ENCODE results near the gene TUFT1. TPM values are rescaled to one million over a fixed set of nuclear protein-coding genes. Genes with fewer than 3 reads are reported as not detected.

Gene TUFT1
- total and polyA plus RNA-seq, 8 donors, result 5.6 to 16.8 (median 8.6) TPM

DNA sequence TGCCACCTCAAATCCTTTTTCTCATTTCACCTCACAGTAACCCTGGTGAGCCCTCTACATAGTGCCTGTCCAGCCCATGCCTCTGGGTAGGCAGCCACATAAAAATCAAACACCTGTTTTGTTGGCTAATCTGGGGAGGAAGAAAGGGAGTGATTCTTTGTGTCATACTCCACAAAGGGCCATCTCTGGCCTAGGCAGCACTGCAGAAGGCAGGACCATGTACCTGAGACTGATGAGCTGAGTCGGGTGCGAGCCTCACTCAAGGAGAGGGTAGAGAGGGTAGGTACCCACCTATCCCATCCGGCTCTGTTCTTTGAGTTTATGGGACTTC lies 7.8 kb downstream of the TUFT1 start:
- DNase-seq (no peak), ATAC-seq (no peak)
- no peak overlapping the region for H3K27ac ChIP-seq
- intact Hi-C loops (cut with DNase I), result no loop called here
- H3K9me3 ChIP-seq, result no peaks in the 10 kb centered on the region
- no peaks in the 10 kb centered on the region for H3K27me3 ChIP-seq
- H3K4me1 ChIP-seq, result peaks cover 6 to 12% of the 10 kb centered on the region in 2 donors
- TF ChIP-seq, protein P1, sequence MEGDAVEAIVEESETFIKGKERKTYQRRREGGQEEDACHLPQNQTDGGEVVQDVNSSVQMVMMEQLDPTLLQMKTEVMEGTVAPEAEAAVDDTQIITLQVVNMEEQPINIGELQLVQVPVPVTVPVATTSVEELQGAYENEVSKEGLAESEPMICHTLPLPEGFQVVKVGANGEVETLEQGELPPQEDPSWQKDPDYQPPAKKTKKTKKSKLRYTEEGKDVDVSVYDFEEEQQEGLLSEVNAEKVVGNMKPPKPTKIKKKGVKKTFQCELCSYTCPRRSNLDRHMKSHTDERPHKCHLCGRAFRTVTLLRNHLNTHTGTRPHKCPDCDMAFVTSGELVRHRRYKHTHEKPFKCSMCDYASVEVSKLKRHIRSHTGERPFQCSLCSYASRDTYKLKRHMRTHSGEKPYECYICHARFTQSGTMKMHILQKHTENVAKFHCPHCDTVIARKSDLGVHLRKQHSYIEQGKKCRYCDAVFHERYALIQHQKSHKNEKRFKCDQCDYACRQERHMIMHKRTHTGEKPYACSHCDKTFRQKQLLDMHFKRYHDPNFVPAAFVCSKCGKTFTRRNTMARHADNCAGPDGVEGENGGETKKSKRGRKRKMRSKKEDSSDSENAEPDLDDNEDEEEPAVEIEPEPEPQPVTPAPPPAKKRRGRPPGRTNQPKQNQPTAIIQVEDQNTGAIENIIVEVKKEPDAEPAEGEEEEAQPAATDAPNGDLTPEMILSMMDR (IDR thresholded peaks at IDR 0.05), result no peak
- no peaks in the 10 kb centered on the region for H3K36me3 ChIP-seq
- no peak overlapping the region for H3K4me3 ChIP-seq

DNA sequence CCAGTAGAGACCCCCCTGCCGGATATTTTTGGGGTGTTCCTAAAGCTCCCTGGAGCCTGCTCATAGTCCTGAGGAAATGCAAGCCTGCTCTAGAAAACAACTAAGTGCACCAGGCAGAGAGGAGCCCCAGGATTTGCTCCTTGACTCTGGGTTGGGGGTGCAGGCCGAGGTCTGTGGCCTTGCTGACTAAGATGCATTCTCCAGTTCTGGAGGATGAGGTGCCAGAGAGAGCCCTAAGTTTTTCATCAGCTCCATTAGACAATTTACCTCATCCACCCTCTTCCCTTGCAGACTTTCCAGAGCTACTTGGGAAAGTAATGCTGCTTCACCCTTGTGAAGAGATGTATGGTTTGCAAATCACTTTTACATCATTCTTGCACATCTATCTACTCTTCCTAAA lies 9.1 kb downstream of the TUFT1 start:
- no peaks in the 10 kb centered on the region for H3K9me3 ChIP-seq
- H3K27me3 ChIP-seq, result no peaks in the 10 kb centered on the region
- DNase-seq, result no peak
- ATAC-seq, result no peak
- no peaks in the 10 kb centered on the region for H3K36me3 ChIP-seq
- no peak overlapping the region for H3K27ac ChIP-seq
- no peak overlapping the region for H3K4me3 ChIP-seq
- peaks cover 6 to 12% of the 10 kb centered on the region in 2 donors for H3K4me1 ChIP-seq
- TF ChIP-seq, protein P1 (IDR thresholded peaks at IDR 0.05), result no peak
- intact Hi-C loops (cut with DNase I), result no loop called here

DNA sequence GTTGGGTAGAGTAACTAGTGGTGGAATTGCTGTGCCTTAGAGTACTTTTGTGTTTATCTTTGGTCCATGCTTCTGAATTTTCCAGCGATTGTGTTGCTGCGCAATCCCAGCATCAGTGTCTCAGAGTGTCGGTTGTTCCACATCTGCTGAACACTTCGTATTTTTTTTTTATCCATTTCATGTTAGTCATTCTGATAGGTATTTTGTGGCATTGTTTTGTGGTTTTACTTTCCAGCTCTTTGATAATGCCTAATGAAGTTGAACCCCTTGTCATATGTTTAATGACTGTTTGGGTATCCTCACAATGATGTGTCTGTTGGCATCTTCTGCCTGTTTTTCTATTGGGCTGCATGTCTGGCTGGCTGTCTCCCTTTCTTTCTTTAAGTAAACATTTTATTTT lies 13.6 kb downstream of the TUFT1 start:
- DNase-seq, result no peak
- Histone ChIP-seq H3K27me3 (no peaks in the 10 kb centered on the region), H3K36me3 (no peaks in the 10 kb centered on the region), H3K27ac (no peak overlapping the region), H3K4me3 (no peak overlapping the region), H3K9me3 (no peaks in the 10 kb centered on the region), H3K4me1 (no peaks in the 10 kb centered on the region)
- TF ChIP-seq, protein P1 (IDR thresholded peaks at IDR 0.05), result no peak
- intact Hi-C loops (cut with DNase I), result no loop called here
- no peak for ATAC-seq

DNA sequence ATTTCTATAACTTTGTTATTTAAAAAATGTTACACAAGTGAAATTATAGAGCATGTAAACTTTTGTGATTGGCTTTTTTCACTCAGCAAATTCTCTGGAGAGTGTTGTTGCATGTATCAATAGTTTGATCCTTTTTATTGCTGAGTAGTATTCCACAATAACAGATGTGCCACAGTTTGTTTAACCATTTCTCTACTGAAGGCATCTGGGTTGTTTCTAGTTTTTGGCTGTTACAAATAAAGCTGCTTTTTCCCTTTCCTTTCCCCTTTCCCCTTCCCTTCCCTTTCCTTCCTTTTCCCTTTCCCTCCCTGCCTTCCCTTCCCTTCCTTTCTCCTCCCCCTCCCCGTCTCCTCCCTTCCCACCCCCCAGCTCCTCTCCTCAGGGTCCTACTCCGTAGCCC lies 15.9 kb downstream of the TUFT1 start:
- Histone ChIP-seq H3K27ac (no peak overlapping the region), H3K9me3 (no peaks in the 10 kb centered on the region), H3K36me3 (no peaks in the 10 kb centered on the region), H3K4me3 (no peak overlapping the region), H3K27me3 (no peaks in the 10 kb centered on the region), H3K4me1 (no peaks in the 10 kb centered on the region)
- ATAC-seq (no peak), DNase-seq (no peak)
- intact Hi-C loops (cut with DNase I), result no loop called here
- TF ChIP-seq, protein P1 (IDR thresholded peaks at IDR 0.05), result no peak

DNA sequence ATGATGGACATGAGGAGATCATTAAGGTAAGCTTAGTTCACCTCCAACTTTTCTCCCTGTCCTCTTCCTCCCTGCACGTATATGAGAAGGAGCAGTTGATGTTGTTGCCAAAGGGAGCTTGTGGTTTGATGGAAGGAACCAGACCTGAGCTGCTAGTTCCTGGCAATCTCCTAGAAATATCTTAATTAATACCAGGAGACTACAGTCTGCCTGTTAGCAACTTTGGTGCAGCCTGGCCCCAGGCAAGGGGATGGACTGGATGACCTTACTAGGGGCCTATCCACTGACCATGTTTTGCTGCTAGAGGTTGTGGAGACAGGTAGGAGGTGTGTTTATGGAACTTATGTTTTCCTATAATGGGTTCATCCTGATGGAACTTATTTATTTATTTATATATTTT lies 22.6 kb downstream of the TUFT1 start:
- H3K27ac ChIP-seq, result no peak overlapping the region
- no peaks in the 10 kb centered on the region for H3K9me3 ChIP-seq
- peaks cover 0 to 11% of the 10 kb centered on the region in 2 donors for H3K36me3 ChIP-seq
- TF ChIP-seq, protein P1 (IDR thresholded peaks at IDR 0.05), result no peak
- intact Hi-C loops (cut with DNase I), result no loop called here
- no peaks in the 10 kb centered on the region for H3K4me1 ChIP-seq
- DNase-seq (no peak), ATAC-seq (no peak)
- H3K4me3 ChIP-seq, result no peak overlapping the region
- no peaks in the 10 kb centered on the region for H3K27me3 ChIP-seq

Data from left lung (tissue), 10 donors.